Measurements from ENCODE around the gene ATP8B3. TPM values are rescaled to one million over a fixed set of nuclear protein-coding genes. Genes with fewer than 3 reads are reported as not detected.
A peak's percentile ranks its signal among the peaks of the same experiment; 100 is the strongest.

The ATP8B3 gene
- total and polyA plus RNA-seq, 11 donors = 0.19 to 3.5 (median 0.72) TPM

DNA sequence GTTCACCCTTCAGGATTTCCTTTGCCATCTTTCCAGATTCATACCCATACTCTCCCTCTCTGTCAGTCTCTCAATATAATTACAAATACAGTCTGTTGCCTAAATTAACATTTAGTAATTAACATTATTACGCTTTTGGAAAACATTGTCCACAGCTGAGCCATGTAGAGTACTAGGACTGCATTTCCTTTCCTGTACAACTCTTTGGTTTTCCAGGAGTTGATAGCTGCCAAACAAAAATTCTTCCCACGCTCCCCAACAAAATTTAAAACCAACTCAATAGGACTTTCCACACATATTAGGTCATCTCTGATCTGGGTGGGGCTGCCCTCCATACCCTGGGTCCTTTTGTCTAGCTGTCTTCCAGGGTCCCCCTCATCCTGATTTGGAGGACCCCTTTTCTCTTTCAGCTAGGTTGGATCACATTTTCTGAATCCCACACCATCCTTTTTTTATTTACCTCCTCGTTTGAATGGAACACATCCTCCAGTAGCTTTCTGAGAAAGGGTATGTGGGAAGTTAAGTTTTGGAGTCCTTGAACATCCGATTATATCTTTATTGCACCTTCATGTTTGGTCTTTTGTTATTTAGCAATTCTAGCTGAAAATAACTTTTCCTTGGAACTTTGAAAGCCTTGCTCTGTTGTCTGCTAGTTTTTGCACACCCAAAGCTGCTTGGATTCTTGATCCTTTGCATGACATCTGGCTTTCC, 41.1 kb downstream of the ATP8B3 start:
- Histone ChIP-seq H3K4me3 (no peak overlapping the region), H3K36me3 (no peaks in the 10 kb centered on the region), H3K27me3 (peaks cover 55 to 98% (median 67%) of the 10 kb centered on the region in 9 donors), H3K27ac (no peak overlapping the region), H3K4me1 (peaks cover 0 to 10% (median 0%) of the 10 kb centered on the region in 12 donors), H3K9me3 (peaks cover 0 to 25% (median 14%) of the 10 kb centered on the region in 12 donors)
- WGBS, 4 donors = 85 to 87% (median 86%) methylated on average over 4 of the region's 4 CpGs
- intact Hi-C loops (cut with DNase I) = no loop called here
- no peak for DNase-seq
- TF ChIP-seq, protein P1, sequence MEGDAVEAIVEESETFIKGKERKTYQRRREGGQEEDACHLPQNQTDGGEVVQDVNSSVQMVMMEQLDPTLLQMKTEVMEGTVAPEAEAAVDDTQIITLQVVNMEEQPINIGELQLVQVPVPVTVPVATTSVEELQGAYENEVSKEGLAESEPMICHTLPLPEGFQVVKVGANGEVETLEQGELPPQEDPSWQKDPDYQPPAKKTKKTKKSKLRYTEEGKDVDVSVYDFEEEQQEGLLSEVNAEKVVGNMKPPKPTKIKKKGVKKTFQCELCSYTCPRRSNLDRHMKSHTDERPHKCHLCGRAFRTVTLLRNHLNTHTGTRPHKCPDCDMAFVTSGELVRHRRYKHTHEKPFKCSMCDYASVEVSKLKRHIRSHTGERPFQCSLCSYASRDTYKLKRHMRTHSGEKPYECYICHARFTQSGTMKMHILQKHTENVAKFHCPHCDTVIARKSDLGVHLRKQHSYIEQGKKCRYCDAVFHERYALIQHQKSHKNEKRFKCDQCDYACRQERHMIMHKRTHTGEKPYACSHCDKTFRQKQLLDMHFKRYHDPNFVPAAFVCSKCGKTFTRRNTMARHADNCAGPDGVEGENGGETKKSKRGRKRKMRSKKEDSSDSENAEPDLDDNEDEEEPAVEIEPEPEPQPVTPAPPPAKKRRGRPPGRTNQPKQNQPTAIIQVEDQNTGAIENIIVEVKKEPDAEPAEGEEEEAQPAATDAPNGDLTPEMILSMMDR (IDR thresholded peaks at IDR 0.05) = no peak
- TF ChIP-seq POLR2A (IDR thresholded peaks at IDR 0.05) = no peak
- ATAC-seq = no peak

DNA sequence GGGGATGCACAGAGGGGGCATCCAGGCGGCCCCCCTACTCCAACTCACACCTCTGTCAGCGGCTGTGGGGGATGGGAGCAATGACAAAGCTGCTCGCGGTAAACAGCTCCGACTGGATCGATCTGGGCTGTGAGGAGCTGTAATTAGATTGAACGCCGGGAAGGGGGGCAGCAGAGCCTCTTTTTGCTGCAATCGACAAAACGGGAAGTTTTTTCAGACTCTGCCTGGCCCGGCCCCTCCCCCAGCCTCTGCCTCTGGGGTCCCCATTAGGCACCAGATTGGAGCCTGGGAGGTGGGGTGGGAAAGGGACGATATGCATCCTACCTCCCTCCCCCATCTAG, 42.5 kb downstream of the ATP8B3 start:
- ATAC-seq (no peak), DNase-seq (no peak)
- peaks cover 0 to 22% (median 14%) of the 10 kb centered on the region in 12 donors for H3K9me3 ChIP-seq
- TF ChIP-seq POLR2A (IDR thresholded peaks at IDR 0.05) = no peak
- TF ChIP-seq, protein P1 (IDR thresholded peaks at IDR 0.05) = no peak
- H3K4me3 ChIP-seq = no peak overlapping the region
- 2 to 8% (median 5%) methylated on average over 12 of the region's 12 CpGs for WGBS, 4 donors
- intact Hi-C loops (cut with DNase I) = loop anchor here in 7 of 10 donors (2.0 to 10.0 kb wide), 6 partner anchors 95 to 225 kb away; partner anchors contain the start of gene UQCR11 (in 1 of the 7)
- peaks cover 55 to 98% (median 67%) of the 10 kb centered on the region in 9 donors for H3K27me3 ChIP-seq
- H3K27ac ChIP-seq = no peak overlapping the region
- H3K4me1 ChIP-seq = peaks cover 0 to 4% (median 0%) of the 10 kb centered on the region in 12 donors
- H3K36me3 ChIP-seq = no peaks in the 10 kb centered on the region

DNA sequence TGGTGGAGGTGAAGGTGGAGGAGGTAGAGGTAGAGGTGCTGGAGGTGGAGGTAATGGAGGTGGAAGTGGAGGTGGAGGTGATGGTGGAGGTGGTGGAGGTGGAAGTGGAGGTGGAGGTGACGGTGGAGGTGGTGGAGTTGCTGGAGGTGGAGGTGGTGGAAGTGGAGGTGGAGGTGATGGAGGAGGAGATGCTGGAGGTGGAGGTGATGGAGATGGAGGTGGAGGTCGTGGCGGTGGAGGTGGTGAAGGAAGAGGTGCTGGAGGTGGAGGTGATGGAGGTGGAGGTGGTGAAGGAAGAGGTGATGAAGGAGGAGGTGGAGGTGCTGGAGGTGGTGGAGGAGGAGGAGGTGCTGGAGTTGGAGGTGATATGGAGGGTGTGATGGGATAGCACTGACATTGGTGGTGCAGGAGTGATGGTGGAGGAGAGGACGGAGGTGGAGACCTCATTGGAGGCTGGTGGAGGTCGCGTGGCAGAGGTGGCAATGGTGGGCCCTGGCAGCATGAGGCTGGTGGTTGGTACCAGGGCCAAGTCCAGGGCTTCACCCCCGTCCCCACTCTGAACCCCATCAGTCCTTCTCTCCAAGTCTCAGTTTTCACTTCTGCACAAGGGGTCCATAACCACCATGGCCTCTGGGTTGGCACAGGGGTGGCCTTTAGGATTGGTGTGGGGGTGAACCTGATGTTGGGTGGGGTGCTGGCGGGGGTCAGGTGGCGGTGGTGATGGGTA, 43.0 kb downstream of the ATP8B3 start:
- Histone ChIP-seq H3K27me3 (peaks cover 55 to 98% (median 66%) of the 10 kb centered on the region in 9 donors), H3K36me3 (no peaks in the 10 kb centered on the region), H3K4me3 (no peak overlapping the region), H3K4me1 (peaks cover 0 to 4% (median 0%) of the 10 kb centered on the region in 12 donors), H3K27ac (no peak overlapping the region), H3K9me3 (peaks cover 0 to 22% (median 14%) of the 10 kb centered on the region in 12 donors)
- no peak for DNase-seq
- ATAC-seq = no peak
- WGBS, 4 donors = 66 to 79% (median 75%) methylated on average over 8 to 9 of the region's 9 CpGs
- intact Hi-C loops (cut with DNase I) = loop anchor here in 7 of 10 donors (2.0 to 10.0 kb wide), 6 partner anchors 94 to 224 kb away; partner anchors contain the start of gene UQCR11 (in 1 of the 7)
- TF ChIP-seq, protein P1 (IDR thresholded peaks at IDR 0.05) = no peak
- no peak for TF ChIP-seq POLR2A (IDR thresholded peaks at IDR 0.05)

DNA sequence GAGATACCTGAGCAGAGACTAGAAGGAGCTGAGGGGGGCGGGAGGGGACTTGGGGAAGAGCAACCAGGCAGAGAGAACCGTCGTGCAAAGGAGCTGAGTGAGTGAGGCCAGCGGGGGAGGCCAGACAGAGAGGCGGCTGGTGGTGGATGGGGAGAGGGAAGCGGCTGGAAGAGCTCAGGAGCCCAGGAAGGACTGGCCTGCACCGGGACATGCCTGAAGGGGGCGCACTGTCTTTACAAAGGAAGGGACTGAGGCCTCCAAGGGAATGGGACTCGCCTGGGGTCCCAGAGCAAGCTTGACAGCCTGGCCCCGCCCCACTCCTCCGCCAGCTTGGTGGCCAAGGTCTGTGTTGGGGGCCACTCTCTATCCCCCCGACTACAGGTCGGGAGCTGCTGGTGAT, 43.8 kb downstream of the ATP8B3 start:
- H3K27me3 ChIP-seq = peaks cover 54 to 98% (median 69%) of the 10 kb centered on the region in 9 donors
- no peak for DNase-seq
- H3K36me3 ChIP-seq = no peaks in the 10 kb centered on the region
- intact Hi-C loops (cut with DNase I) = loop anchor here in 7 of 10 donors (2.0 to 10.0 kb wide), 6 partner anchors 93 to 223 kb away; partner anchors contain the start of gene UQCR11 (in 1 of the 7)
- no peak overlapping the region for H3K4me3 ChIP-seq
- WGBS, 4 donors = 12 to 20% (median 18%) methylated on average over 11 to 13 of the region's 13 CpGs
- no peak for TF ChIP-seq POLR2A (IDR thresholded peaks at IDR 0.05)
- TF ChIP-seq, protein P1 (IDR thresholded peaks at IDR 0.05) = peak in 2 of 12 donors; percentile 9 to 18
- peaks cover 0 to 4% (median 0%) of the 10 kb centered on the region in 12 donors for H3K4me1 ChIP-seq
- peaks cover 0 to 22% (median 14%) of the 10 kb centered on the region in 12 donors for H3K9me3 ChIP-seq
- no peak for ATAC-seq
- no peak overlapping the region for H3K27ac ChIP-seq

All from heart left ventricle (tissue), 16 donors.